SIG-M5 (cell line): Measurements from ENCODE around the gene POLR1E.
"Not testable (repeated sequence)": the region's sequence is repeated elsewhere in the genome, so short reads cannot be mapped to it uniquely, and the experiment has no call there.

Source experiments
- DNase-seq: peaks from one replicate; lab custom pipeline; 2025; lab: John Stamatoyannopoulos, UW

Gene POLR1E

DNA sequence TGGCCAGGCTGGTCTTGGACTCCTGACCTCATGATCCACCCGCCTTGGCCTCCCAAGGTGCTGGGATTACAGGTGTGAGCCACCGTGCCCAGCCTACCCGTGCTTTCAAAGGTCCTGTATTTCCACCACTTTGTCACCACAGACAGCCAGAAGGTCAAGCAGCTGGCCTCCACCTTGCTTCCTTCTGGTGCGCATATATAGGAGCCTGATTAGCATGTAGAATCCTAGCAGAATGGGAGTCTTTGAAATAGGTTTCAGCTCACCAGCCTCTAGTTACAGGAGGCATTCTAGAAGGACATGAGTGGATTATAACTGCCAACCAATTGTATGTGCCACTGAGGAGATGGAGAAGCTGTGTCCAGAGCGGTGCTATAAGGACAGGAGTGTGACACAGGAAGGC, 18.9 kb downstream of the POLR1E start:
- no peak for DNase-seq

DNA sequence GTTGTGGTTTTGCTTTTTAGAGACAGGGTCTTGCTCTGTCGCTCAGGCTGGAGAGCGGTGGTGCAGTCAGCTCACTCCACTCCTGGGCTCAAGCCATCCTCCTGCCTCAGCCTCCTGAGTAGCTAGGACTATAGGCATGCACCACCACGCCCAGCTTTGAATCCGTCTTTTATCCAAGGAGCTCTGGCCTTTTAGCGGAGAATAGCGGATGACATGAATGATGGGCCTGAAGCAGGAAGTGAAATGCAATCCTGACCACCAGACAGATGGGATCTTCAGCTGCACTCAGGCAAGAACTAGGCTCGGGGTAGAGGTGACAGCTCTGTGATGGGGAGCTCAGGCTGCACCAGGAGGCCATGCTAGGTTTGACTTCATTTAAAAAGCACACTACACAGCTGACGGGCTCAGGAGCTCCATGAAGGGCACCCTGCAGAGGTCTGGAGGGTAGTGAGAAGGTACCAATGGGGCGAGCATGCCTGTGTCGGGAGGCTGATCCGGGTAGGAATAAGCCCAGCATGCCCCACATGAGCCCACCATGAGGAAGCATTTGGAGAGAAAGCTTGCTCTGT, 21.9 kb downstream of the POLR1E start:
- no peak for DNase-seq

DNA sequence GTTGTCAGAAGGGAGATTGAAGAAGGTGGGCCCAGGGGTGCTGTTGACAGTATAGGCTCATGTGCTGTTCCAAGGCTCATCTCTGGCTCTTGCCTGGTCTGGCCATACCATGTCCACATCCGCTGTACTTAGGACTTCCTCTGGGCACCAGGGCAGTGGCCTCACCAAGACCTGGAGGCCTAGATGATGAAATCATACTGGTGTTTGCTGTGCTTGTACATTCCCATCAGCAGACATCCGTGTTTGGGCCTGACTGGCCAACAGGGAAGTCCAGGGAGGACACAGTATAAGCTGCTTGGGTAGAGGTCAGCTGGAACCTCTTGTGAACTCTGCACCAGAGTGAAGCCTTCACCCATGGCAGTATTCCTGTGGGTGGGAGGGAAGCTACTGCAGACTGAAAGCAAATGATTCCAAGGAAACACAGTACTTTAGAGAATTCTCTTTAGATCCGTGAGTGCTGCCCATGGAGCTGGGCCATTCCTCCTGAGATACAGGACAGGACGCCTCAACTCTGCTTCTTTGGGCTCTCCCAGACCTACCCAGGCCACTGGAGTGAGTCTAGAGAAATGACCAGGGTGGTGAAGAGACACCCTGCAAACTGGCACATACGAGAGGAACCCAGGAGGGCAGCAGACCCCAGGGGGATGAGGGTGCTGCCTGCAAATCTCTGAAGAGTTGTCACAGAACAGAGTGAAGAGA, 22.5 kb downstream of the POLR1E start:
- no peak for DNase-seq

- no peak for DNase-seq
Observed at GRCh38 chr9:37508834-37509206, 23.1 kb downstream of the POLR1E start.

DNA sequence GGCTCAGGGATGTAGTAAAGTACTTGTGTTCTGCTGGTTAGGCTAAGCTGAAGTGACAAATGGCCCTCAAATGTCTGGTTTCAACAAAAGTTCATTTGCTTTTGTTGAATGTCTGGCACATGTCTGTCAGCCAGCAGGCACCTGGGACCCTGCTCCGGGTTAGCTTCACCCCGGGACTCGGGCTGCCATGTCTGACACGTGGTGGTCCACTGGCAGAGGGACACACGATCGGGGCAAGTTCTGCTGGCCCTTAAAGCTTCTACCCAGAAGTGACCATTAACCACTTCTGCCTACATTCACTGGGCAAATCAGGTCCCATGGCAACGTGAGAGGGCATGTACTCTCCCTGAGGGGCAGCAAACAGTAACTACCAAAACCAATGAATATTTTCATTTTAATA, 23.8 kb downstream of the POLR1E start:
- no peak for DNase-seq

GRCh38 chr9:37510053-37510452, 24.3 kb downstream of the POLR1E start:
- DNase-seq, result not testable (repeated sequence)

GRCh38 chr9:37511016-37512010, 25.6 kb downstream of the POLR1E start:
- no peak for DNase-seq

DNA sequence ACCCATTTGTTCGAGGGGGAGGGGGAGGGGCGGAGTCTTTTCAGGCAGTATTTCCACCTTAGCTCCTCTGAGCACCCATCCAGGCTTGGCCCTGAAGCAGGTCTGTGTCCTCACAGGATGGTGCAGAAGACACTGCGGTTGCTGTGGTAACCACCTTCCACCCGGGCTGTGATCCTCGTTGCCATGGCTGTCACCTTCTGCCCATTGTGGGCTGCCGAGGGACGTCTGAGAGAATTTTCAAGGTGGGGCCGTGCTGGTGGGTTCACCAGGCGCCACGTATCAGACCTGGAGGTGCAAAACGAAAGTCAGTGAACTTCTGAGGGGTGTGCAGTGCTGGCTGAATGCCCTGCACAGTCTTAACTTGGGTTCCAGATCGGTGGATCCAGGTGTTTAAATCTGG, 26.7 kb downstream of the POLR1E start:
- DNase-seq, result no peak

DNA sequence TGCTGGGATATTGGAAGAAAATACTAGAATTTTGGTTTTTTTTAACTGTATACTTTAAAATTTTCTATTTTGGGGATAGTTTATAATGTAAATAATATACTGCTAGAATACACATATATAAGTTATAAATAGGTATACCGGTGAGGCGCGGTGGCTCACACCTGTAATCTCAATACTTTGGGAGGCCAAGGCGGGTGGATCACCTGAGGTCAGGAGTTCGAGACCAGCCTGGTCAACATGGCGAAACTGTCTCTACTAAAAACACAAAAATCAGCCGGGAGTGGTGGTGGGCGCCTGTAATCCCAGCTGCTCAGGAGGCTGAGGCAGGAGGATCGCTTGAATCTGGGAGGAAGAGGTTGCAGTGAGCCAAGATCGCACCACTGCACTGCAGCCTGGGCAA, 28.7 kb downstream of the POLR1E start:
- DNase-seq, result not testable (repeated sequence)

GRCh38 chr9:37514999-37515398, 29.3 kb downstream of the POLR1E start:
- no peak for DNase-seq

DNA sequence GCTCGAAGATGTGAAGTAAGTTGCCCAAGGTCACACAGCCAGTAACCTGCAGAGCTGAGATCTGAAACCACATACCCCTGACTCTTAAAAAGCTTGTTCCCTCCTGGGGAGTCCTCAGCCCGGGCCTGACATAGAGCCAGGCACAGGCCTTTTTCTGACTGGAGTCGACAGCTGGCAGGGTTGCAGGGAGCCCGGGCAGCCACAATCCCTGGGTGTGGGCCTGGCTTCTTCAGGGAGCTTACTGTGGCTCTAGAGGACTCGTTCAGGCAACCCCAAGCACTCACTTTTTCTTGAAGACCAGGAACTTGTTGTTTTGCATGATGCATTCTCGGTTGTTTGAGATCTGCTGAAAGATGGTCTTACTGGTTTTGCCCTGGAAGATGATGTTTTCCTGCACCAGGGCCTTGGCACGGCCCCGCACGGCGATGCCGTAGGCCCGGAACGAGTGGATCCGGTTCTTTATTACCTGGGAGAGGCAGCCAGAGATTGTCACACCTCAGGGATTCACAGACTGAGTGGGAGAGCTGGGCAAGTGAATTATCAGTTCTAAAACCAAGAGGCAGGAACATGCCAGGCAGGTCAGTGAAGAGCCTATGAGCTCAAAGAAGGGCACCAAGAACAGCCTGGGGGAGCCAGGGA, 30.0 kb downstream of the POLR1E start:
- no peak for DNase-seq

DNA sequence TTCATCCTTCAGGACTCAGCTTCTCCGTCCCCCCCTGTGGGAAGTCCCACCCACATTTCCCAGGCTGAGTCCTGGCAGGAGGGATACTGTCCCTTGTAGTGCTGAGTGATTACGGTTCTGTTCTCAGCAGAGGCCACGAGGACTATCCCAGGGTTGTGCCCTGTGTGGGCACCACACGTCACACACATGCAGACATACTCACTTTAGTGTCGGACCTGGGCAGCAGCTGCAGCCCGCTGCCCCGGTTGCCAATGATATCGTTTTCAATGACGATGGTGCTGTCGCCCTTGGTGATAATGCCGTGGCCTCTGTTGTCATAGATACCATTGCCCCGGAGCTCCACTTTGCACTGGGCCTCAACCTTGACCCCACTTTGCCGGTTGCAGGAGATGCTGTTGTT, 32.2 kb downstream of the POLR1E start:
- DNase-seq, result no peak

GRCh38 chr9:37520641-37521040, 34.9 kb downstream of the POLR1E start:
- DNase-seq, result no peak

DNA sequence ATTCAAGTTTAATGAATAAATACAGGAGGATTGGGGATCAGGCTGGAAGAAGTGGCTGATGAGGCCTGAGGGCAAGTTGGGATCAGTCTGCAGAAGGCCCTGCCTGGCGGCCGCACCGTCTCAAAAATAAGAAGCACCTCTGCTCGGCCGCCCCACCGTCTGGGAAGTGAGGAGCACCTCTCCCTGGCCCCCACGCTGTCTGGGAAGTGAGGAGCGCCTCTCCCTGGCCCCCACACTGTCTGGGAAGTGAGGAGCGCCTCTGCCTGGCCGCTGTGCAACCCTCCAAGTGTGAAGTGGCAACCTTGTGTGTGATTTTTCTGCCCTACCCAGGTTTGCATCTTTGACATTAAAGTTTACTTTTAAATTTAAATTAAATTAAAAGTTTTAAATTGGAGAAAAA, 35.4 kb downstream of the POLR1E start:
- DNase-seq, result no peak

GRCh38 chr9:37522971-37523370, 37.2 kb downstream of the POLR1E start:
- DNase-seq, result no peak

- no peak for DNase-seq
Observed at GRCh38 chr9:37523916-37524315, 38.2 kb downstream of the POLR1E start.

DNA sequence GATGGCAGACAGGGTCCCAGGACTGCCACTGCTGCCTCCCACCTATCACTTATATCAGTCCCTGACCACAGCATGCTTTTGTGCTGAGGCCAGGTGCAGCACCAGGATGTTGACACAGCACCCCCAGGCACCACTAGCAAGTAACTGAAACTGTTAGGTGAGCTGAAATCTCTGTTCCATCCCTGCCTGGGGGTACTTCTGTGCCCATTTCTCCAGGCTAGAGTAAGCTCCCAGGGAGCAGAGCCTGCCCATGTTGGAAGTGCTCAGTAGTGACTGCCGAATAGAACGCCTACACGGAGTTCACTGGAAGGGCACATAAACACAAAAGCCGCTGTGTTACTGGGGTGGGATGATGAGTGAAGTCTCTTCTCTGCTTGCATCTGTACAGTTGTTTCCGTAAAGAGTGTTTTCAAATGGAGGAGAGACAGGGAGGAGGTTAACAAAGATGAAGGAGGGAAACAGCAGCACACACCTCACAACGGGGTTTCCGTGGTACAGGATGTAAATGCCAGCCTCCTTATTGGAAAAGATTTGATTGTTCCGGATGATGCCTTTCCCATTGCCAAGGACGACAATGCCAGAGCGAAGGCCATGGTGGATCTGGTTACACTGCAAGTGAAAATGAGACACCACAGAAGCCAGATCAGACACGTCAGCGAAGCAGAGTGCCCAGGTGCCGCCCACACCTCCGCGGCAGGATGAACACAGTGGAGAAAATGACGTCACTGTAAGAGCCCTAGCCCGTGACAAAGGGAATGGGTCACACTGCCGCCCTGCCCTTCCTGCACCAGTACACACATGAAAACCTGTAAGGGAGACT, 43.1 kb downstream of the POLR1E start:
- DNase-seq, result no peak

DNA sequence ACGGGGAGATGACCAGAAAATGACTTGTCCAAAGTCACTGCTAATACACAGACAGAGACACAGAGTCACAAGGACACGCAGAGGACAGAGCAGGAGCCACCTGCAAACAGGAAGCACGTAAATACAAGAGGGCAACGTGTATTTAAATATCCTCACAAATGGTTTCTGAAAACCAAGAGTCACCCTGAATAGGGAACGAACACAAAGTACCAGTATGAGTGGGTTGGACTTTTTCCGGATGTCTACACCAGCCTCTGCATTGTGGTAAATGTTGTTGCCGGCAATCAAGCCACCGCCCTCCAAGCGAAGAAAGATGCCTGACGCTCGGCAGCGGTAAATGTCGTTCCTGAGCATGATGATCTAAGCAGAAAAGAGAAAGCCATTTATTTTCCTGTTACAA, 46.0 kb downstream of the POLR1E start:
- no peak for DNase-seq

GRCh38 chr9:37534412-37534811, 48.7 kb downstream of the POLR1E start:
- no peak for DNase-seq

- no peak for DNase-seq
Observed at GRCh38 chr9:37534901-37535300, 49.2 kb downstream of the POLR1E start.

DNA sequence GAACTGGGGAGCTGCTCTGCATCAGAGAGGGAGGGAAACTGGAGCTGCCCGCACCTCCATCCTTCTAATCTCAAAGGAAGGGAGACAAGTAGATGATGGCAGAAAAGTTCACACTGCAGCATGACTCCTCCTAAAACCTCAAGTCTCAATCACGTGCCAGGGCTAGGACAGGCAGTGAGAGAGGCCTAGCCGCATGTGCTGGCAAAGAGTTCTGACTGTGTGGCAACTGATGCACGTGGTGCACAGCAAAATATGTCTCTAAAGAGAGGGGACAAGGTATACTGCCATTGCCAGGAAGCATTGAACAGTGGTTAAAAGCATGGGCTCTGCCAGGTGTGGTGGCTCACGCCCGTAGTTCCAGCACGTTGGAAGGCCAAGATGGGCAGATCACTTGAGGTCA, 52.4 kb downstream of the POLR1E start:
- no peak for DNase-seq

DNA sequence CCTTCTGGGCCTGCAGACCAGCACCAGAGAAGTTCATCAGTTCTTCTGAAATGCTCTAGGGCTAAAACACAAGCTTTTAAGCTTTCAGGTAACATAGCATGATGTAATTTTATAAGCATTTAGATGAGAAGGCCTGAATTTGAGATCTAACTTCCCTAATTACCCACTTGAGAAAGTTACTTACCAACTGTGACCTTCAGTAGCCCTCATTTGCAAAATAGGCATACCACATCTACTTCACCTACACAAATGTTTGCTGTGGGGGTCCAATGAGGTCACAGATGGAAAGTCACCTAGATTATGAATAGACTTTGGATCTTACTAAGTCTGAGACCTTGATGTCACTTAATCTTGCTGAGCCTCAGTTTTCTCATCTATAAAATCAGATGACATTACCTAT, 53.9 kb downstream of the POLR1E start:
- DNase-seq, result no peak
